GM21717 (cell line): ENCODE measurements around the gene COPE.
"Not testable (repeated sequence)": the region's sequence is repeated elsewhere in the genome, so short reads cannot be mapped to it uniquely, and the experiment has no call there.

Experiments used
- ATAC-seq: cut with Tn5 transposase; IDR thresholded peaks from one replicate; pipeline ENCODE4 v1.9.1; 2021; ENCODE audit warnings: mild to moderate bottlenecking, moderate library complexity; ENCODE audit not compliant: unreplicated experiment

COPE gene

DNA sequence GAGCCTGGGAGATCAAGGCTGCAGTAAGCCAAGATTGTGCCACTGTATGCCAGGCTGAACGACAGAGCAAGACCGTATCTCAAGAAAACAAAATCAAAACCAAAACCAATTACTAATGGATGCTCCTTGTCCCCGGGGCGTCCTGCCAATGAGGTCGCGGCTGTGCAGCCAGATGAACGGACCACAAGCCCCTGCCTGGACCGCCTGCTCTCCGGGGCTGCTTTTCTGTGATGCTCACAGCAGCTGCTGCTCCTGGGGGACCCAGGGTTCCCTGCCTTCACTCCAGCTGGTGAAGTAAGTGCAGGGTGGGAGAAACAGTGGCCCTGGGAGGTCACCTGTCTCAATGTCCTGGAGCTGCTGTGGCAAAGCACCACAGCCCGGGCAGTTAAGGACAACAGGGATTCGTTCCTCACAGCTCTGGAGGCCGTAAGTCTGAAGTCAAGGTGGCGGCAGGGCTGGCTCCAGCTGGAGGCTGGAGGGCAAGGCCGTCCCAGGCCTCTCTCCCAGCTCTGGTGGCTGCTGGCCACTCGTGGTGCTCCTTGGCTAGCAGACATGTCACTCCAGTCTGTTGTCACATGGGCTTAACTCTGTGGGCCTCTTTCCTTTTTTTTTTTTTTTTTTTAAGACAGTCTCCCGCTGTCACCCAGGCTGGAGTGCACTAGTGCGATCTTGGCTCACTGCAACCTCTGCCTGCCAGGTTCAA lies 10.1 kb downstream of the COPE start:
- no peak for ATAC-seq

- no peak for ATAC-seq
Measured at GRCh38 chr19:18906605-18907519, 12.3 kb downstream of the COPE start.

GRCh38 chr19:18905513-18906236 lies 13.5 kb downstream of the COPE start:
- ATAC-seq, result no peak

DNA sequence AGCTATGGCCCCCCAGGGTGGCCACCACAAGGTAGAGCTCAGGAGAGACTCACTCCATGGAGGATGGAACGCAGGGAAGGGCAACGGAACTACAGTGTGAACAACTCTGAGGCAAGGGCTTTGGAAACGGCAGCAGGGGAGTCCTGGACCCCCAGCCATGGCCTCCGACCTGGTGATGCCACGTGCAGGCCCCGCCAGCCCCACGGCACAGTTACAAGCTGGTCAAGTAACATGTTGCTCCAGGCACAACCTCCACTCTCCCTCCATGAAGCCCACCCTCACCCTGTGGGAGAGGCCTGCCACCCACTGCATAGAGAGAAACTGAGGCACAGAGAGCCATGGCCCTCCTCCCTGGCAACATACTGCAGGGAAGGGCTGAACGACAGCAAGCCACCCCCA lies 14.1 kb downstream of the COPE start:
- ATAC-seq, result no peak

DNA sequence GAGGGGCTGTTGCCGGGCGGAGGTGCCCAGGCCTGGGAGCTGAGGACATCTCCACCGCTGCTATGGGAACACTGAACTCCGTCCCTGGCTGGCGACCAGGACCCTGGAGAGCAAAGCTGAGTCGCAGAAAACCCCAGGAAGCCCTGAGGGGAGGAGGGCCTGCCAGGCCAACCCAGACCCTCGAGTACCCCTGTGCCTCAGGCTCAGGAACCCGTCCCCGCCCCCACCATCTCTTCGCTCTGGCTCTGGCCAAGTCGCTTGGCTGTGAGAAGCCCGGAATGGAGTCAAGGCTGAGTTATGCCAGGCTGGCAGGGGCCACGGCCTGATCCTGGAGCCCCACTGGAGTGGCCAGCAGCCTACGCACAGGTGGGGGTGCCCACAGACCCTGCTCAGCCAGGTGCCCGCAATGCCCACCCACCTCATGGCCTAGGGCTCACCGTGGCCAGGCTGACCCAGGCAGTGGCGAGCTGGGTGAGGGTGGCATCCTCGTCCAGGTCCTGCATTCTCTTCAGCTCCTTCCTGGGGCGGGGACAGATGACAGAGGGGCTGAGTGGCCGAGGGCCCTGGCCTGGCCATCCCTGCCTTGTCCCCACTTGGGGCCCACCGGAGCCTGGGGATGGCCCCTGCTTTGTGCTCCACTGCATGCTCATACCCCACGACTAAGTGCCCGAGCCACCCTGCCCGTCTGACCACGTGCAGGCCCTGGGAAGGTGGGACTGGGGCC lies 14.7 kb downstream of the COPE start:
- ATAC-seq, result no peak

DNA sequence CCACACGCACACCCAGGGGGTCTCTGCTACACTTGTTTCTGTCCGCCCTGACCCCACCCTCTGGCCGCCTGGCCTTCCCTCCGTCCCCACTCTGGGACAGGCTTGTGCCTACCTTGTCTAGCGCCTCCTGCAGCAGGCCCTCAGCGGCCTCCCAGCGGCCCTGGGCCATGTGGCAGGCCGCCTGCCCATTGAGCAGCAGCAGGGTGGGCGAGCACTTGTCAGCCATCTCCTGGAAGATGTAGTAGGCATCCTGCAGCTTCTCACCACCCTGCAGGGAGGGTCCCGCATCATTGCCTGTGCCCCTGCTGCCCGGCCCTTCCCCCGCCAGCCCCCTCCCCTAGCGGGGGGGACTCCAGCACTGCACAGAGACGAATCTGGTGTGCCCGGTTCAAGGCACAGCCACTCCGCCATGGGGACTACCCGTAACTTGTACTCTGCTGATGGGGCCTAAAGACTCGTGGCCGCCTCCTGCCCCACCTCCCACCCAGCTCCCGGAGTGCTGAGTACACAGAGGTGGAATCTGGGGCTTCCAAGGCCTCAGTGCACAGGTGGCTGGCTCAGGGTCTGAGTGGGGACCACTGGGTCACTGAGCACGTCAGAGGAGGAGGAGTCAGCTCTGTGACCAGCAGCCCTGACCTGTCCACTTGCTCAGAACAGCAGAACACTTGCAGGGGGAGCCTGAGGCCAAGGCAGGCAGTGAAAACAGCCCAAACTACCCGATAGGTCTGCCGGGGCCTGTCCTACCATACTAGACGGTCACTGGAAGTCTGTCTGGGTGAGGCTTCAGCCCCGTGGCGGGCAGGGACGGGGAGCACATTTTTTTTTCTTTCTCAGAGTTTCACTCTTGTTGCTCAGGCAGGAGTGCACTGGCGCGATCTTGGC lies 15.8 kb downstream of the COPE start:
- ATAC-seq, result no peak

DNA sequence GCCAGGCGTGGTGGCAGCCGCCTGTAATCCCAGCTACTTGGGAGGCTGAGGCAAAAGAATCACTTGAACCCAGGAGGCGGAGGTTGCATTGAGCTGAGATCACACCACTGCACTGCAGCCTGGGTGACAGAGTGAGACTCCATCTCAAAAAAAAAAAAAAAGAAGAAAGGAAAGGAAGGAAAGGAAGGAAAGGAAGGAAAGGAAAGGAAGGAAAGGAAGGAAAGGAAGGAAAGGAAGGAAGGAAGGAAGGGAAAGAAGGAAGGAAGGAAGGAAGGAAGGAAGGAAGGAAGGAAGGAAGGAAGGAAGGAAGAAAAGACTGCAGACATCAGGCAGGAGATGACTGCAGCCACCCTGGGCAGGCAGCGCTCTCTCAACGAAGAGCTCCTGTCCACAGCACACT lies 16.7 kb downstream of the COPE start:
- not testable (repeated sequence) for ATAC-seq

DNA sequence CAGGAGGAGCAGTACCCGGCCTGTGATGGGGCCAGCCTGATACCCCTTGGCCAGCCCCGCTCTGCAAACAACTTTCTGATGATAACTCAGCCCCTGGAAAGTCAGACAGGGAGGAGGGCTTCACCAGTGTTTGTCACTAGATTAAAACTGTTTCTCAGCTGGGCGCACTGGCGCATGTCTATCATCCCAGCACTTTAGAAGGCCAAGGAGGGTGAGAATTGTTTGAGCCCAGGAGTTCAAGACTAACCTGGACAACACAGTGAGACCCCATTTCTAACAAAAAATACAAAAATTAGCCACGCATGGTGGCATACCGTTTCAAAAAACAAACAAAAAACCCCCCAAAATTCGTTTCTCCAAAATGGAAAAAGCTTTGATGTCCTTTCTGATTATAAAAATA lies 17.7 kb downstream of the COPE start:
- no peak for ATAC-seq

GRCh38 chr19:18900700-18901481 lies 18.3 kb downstream of the COPE start:
- no peak for ATAC-seq

GRCh38 chr19:18899624-18900560 lies 19.3 kb downstream of the COPE start:
- no peak for ATAC-seq

DNA sequence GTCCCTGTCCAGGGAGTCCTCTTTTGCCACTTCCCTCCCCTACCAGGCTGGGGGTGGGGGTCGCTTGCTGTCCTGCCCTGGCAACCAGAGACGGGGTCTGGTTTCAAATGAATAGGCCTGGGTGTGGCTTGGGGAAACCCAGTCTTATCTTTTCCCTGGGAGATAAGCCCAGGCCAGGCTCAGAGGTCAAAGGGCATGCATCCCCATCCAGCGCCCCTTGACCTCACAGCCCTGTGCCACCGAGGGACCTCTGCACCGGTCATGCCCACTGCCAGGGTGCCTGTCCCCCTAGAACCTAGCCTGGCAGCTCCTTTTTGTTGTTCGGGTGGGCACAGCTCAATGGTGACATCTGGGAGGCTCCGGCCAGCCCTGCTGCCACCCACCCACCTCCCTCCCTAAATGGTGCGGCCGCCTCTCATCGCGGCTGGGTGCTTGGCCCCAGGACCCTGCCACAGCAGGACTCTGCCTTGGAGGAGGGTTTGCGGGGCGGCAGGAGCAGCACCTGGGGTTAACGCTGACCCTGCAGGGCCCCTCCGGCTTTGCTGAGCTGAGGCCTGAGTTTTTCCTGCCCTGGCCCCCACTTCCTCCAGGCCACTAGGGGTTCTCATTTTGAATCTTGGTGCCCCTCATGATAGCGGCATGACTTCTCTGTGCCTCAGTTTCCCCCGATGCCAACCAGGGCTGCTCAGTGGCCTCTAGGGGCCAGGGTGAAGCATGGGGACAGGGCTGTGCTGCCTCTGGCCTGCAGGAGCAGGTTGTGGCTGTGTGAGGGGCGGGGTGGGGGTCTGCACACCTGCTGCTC lies 20.4 kb downstream of the COPE start:
- no peak for ATAC-seq

GRCh38 chr19:18898081-18898606 lies 21.0 kb downstream of the COPE start:
- no peak for ATAC-seq

DNA sequence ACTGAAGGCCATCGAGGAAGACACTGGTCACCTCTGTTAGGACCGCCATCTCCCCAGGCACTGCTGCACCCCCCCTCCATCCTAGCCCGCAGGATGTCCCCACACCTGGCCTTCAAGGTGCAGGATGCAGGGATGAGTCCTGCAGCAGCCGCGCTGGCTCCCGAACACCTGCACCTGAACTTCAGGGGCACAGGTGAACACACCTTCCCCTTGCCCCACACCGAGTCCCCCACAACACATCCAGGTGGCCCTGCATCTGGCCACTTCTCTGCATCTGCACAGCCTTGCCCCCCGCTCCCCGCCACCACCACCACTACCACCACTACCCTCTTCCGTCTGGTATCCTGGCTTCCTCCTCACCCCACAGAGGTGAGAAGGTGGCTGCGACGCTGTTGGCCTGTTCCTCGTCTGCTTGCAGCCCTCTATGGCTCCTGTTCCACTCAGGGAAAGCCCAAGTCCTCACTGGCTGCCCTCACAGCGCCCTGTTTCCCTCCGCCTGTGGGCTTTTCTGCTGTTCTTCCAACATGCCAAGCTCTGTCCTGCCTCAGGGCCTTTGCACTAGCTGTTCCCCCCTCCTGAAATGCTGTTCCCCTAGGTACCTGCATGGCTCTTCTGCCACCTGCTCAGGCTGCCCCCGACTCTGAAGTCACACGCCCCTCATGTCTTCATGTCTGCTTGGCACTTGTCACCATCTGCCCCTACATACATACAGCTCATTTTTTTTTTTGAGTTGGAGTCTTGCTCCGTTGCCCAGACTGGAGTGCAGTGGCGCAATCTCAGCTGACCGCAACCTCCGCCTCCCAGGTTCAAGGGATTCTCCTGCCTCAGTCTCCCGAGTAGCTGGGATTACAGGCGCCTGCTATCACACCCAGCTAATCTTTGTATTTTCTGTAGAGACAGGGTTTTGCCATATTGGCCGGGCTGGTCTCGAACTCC lies 21.8 kb downstream of the COPE start:
- no peak for ATAC-seq

DNA sequence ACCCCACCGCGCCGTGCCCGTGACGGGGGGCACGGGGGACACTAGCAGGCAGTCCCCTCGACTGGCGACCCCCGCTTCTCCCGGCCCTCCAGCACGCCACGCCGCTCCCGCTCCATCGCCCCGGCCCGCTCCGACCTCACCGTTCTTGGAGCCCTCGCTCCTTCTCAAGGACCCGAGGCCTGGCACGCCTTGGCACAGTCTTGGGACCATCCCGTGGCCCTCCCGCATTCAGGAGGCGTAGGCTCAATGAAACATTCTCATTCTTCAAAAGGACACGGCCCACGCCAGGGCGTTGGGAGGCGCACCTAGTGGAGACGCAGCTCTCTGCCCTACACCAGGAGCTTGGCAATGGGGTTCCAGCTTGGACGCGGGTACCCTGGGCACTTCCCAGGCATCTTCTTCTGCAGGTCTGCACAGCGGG lies 22.8 kb downstream of the COPE start:
- no peak for ATAC-seq

DNA sequence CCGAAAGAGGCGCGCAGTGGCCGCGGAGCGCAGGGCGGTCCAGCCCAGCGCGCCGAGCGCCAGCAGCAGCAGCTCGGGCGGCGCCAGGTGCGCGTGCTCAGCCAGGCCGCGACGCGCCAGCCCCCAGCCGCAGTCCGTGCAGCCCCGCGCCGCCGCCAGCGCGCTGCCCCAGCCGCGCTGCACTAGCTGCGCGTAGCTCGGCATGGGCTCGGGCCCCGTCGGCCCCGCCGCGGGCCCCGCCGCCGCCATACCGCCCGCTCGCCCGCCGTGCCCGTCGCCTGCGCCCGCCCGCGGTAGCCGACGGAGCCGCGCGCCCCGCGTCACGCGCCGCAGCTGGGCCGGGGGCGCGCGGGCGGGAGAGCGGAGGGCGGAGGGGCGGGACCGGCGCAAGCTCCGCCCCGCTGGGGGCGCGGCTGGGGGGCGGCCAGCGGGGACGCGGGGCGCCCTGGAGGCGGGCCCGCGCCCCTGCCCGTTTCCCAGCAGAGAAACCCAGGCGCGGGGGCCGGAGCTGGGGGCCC lies 23.3 kb downstream of the COPE start, which contains the start of gene CERS1:
Gene CERS1, minus strand, starts transcription at position 335 of the 518 bp plus-strand sequence. Its CDS starts 86 bp downstream, at position 249.
- no peak for ATAC-seq
